ENCODE measurements around the gene BTN1A1.
A peak's percentile ranks its signal among the peaks of the same experiment; 100 is the strongest.
"Not testable (repeated sequence)": the region's sequence is repeated elsewhere in the genome, so short reads cannot be mapped to it uniquely, and the experiment has no call there.

Gene BTN1A1

DNA sequence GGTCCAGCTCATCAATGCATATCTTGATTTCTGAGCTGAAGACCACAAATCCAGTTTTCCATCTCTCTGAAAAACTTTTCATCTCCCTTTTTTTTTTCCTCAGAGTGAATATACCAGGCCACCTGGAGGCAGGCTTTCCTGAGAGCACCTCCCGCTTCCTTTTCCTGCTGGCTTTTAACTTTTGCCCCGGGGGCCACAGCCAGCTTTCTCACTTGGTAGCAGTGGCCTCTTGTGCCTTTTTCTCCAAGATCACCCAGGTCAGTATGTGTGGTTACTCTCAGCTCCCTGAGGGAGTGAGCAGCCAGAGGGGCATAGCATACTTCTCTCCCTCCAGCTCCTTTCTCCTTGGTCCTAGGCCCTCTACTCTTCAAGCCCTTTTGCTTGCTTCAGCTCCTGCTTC lies at the start of gene BTN1A1:
Gene BTN1A1, plus strand, starts transcription at position 202 of the 400 bp plus-strand sequence. CDS start 984 bp downstream, outside the sequence.
- DNase-seq (ENCODE audit: low spot score) = no peak

DNA sequence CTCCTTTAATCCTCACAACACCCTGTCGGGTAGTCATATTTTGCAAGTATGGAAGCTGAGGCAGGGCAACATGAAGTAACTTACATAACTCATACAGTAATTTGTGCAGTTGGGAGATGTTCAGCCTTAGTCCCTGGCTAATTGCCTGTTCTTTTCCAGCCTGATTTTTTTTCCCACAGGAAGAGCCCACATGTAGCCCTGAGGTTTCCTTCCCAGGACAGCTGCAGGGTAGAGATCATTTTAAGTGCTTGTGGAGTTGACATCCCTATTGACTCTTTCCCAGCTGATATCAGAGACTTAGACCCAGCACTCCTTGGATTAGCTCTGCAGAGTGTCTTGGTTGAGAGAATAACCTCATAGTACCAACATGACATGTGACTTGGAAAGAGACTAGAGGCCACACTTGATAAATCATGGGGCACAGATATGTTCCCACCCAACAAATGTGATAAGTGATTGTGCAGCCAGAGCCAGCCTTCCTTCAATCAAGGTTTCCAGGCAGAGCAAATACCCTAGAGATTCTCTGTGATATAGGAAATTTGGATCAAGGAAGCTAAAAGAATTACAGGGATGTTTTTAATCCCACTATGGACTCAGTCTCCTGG lies 47.4 kb upstream of the BTN1A1 start:
- no peak for DNase-seq (ENCODE audit: low spot score)

- no peak for DNase-seq (ENCODE audit: low spot score)
Measured at GRCh38 chr6:26454631-26455030, 45.5 kb upstream of the BTN1A1 start.

DNA sequence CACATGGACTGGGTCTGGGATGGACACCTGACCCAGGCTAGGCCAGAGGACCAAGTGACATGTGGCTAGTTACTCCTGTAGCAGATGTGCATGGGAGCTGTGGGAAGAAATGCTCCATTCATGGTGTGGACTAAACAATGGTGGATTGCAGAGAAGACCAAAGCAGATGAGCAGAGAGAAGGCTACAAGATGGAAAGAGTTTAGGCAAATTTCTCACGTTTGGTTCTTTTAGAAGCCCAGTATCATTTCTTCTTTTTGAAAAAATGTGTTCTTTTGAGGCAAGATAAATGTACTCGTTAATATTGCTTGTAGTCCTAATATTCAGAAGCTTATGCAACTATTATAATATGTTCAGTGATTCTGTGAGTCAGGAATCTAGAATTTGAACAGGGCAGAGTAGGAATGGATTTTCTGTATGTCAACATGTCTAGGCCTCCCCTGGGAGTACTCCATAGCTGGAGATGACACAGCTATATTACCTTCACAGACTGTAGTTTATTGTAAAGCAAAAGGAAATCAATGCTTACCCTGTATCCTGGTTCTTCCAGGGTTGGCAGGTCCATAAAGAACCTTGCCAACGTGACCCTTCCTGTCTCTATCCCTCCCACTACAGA lies 44.6 kb upstream of the BTN1A1 start:
- no peak for DNase-seq (ENCODE audit: low spot score)

DNA sequence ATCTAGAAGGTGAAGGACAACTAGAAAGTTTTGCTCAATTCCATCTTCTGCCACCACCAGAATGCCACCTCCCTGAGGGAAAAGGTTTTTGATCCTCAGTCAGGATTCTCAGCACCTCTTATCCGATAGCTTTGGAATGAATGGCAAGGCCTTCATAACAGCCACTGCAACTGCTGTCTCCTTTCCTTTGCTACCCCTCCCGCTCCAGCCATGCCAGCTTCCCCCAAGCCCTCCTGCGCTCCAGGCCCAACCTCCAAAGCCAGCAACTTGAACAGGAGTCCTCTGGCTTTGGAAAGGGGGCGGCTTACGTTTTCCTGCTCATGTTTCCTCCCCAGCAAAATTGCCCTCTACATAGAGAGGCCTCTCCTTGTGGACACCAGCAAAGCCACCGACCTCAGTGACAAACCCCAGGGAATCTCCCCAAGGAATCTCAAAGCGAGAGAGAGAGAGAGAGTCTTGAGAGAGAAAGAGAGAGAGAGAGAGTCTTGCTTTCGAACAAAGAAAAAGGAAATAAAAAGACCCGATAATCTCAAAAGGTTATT lies 42.8 kb upstream of the BTN1A1 start:
- DNase-seq (ENCODE audit: low spot score) = no peak

- DNase-seq (ENCODE audit: low spot score) = peak; percentile 77
Measured at GRCh38 chr6:26457806-26458688, 42.1 kb upstream of the BTN1A1 start, which contains the start of gene BTN2A1. TSS of gene BTN2A1 (plus strand) at chr6:26457955. CDS start at chr6:26458637, 682 bp downstream.

- DNase-seq (ENCODE audit: low spot score) = no peak
Measured at GRCh38 chr6:26459023-26459810, 40.9 kb upstream of the BTN1A1 start.

DNA sequence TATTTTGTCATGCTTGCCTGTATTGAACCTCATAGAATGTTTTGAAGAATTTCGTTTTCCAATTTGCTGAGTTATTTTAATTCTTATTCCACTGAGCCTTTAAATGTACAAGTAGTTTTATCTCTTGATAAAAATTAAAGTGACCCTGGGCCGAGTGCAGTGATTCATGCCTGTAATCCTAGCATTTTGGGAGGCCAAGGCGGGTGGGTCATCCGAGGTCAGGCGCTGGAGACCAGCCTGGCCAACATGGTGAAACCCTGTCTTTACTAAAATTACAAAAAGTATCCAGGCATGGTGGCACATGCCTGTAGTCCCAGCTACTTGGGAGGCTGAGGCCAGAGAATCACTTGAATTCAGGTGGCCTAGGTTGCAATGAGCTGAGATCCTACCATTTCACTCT lies 38.8 kb upstream of the BTN1A1 start:
- not testable (repeated sequence) for DNase-seq (ENCODE audit: low spot score)

DNA sequence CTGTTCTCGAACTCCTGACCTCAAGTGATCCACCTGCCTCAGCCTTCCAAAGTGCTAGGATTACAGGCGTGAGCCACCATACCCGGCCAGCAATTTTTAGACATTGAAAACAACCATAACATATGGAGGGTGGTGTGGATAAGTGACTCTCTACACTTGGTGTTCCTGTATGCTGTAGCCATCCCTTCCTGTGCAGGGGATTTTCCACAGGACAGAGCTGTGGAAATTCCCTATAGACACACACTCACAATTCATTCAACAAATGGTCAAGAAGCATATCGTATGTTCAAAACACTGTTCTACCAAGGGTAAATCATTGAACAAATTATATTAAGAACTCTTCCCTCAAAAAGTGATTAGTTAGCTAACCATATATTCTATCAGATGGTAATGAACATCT lies 36.1 kb upstream of the BTN1A1 start:
- no peak for DNase-seq (ENCODE audit: low spot score)

GRCh38 chr6:26464416-26465131 lies 35.5 kb upstream of the BTN1A1 start:
- DNase-seq (ENCODE audit: low spot score) = no peak

- no peak for DNase-seq (ENCODE audit: low spot score)
Measured at GRCh38 chr6:26465776-26466175, 34.3 kb upstream of the BTN1A1 start.

GRCh38 chr6:26468829-26469228 lies 31.3 kb upstream of the BTN1A1 start:
- DNase-seq (ENCODE audit: low spot score) = no peak

DNA sequence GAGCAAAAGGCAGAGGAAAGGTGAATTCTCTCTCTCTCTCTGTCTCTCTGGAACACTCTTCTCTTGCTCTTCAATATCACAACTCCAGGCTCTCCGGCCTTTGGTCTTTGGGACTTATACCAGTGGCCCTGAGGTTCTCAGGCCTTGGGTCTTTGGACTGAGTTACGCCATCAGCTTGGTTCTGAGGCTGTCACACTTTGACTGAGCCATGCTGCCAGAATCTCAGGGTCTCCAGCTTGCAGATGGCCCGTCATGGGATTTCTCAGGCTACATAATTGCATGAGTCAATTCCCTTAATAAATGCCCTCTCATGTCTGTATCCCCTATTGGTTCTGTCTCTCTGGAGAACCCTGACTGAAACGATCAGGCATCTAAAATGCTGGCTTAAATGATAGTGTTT lies 29.5 kb upstream of the BTN1A1 start:
- DNase-seq (ENCODE audit: low spot score) = no peak

DNA sequence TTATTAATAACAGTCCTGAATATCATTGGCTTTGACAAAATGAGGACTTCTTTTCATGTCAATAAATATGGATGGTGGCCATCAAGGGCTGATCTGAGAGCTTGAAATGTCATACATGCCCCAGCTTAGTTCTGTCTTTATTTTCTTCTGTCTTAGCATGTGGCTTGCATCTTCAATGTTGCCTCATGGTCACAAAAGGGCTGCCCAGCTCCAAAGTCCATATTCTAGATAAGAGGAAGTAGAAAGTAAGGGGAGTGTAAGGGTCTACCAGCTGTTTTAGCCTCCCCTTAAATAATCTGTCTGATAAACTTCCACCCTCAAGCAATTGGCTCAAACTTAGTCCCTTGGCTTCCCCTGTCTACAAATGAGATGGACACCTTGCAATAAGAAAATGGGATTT lies 28.1 kb upstream of the BTN1A1 start:
- DNase-seq (ENCODE audit: low spot score) = no peak

- DNase-seq (ENCODE audit: low spot score) = peak; percentile 17
Measured at GRCh38 chr6:26472549-26473290, 27.4 kb upstream of the BTN1A1 start.

DNA sequence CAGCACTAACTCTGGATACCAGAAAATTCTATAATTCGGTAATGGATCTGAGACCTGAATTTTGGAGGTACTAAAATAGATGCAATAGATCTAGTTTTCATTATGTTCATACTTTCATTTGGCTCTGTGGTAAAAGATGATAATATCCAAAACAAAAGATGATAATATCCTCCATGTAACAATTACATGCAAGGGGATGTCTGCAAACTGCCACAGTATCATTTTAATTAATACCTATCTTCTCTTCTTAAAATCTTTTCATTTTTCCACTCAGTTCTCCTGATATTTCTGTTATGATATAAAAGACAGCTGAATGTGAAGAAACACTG lies 26.7 kb upstream of the BTN1A1 start:
- DNase-seq (ENCODE audit: low spot score) = no peak

- DNase-seq (ENCODE audit: low spot score) = peak; percentile 92
Measured at GRCh38 chr6:26473758-26474438, 26.2 kb upstream of the BTN1A1 start.

DNA sequence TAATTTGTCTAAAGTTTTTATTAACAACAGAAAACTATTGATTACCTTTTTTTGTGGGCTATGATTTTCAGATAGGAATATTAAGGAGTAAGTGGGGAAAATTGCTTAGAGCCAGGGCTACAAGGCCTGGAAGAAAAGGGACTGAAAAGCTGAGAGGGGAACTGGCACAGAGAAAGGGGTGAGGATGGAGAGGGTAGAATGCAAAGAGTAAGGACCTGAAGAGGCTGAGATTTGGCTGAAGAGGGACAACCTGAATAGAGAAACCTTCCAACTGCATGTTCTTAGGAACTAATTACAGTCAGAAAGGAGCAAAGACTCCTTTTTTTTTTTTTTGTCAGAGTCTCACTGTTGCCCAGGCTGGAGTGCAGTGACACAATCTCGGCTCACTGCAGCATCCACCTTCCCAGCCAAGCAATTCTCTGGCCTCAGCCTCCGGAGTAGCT lies 25.6 kb upstream of the BTN1A1 start:
- no peak for DNase-seq (ENCODE audit: low spot score)

GRCh38 chr6:26475823-26476729 lies 24.0 kb upstream of the BTN1A1 start:
- DNase-seq (ENCODE audit: low spot score) = no peak

Data from CD4-positive, alpha-beta T cell treated with Interleukin-6 at 100 ng/mL for 8 hours (primary cell).